ENCODE measurements around the gene IMMP2L.

The IMMP2L gene

GRCh38 chr7:111112439-111112838 lies 449.9 kb downstream of the IMMP2L start:
- H3K27ac ChIP-seq (ENCODE audit: low read depth, low read length) = no peak overlapping the region
- H3K27me3 ChIP-seq (ENCODE audit: control insufficient read depth in 5 of 5, insufficient read depth in 4 of 5, low read length in 5 of 5) = no peaks in the 10 kb centered on the region
- peaks cover 0 to 13% (median 6%) of the 10 kb centered on the region in 5 donors for H3K4me1 ChIP-seq (ENCODE audit: control insufficient read depth in 5 of 5, insufficient read depth in 5 of 5, low read length in 5 of 5)
- H3K4me3 ChIP-seq (ENCODE audit: low read depth in 1 of 5, low read length in 5 of 5) = no peak overlapping the region
- no peak overlapping the region for H3K9ac ChIP-seq (ENCODE audit: low read length in 5 of 5)
- H3K36me3 ChIP-seq (ENCODE audit: control insufficient read depth in 5 of 5, insufficient read depth in 5 of 5, low read length in 5 of 5) = no peaks in the 10 kb centered on the region
- H3K9me3 ChIP-seq (ENCODE audit: control insufficient read depth in 5 of 5, low read length in 5 of 5) = no peaks in the 10 kb centered on the region

GRCh38 chr7:111108496-111108895 lies 453.8 kb downstream of the IMMP2L start:
- Histone ChIP-seq H3K4me3 (ENCODE audit: low read depth in 1 of 5, low read length in 5 of 5) (no peak overlapping the region), H3K27me3 (ENCODE audit: control insufficient read depth in 5 of 5, insufficient read depth in 4 of 5, low read length in 5 of 5) (no peaks in the 10 kb centered on the region), H3K9ac (ENCODE audit: low read length in 5 of 5) (no peak overlapping the region), H3K9me3 (ENCODE audit: control insufficient read depth in 5 of 5, low read length in 5 of 5) (no peaks in the 10 kb centered on the region), H3K4me1 (ENCODE audit: control insufficient read depth in 5 of 5, insufficient read depth in 5 of 5, low read length in 5 of 5) (peaks cover 0 to 20% (median 9%) of the 10 kb centered on the region in 5 donors), H3K36me3 (ENCODE audit: control insufficient read depth in 5 of 5, insufficient read depth in 5 of 5, low read length in 5 of 5) (peaks cover 0 to 5% (median 0%) of the 10 kb centered on the region in 5 donors), H3K27ac (ENCODE audit: low read depth, low read length) (peak overlapping the region; percentile 45)

GRCh38 chr7:111108000-111108399 lies 454.3 kb downstream of the IMMP2L start:
- Histone ChIP-seq H3K27me3 (ENCODE audit: control insufficient read depth in 5 of 5, insufficient read depth in 4 of 5, low read length in 5 of 5) (no peaks in the 10 kb centered on the region), H3K9me3 (ENCODE audit: control insufficient read depth in 5 of 5, low read length in 5 of 5) (no peaks in the 10 kb centered on the region), H3K9ac (ENCODE audit: low read length in 5 of 5) (no peak overlapping the region), H3K4me1 (ENCODE audit: control insufficient read depth in 5 of 5, insufficient read depth in 5 of 5, low read length in 5 of 5) (peaks cover 0 to 20% (median 9%) of the 10 kb centered on the region in 5 donors), H3K27ac (ENCODE audit: low read depth, low read length) (peak overlapping the region; percentile 45), H3K4me3 (ENCODE audit: low read depth in 1 of 5, low read length in 5 of 5) (no peak overlapping the region), H3K36me3 (ENCODE audit: control insufficient read depth in 5 of 5, insufficient read depth in 5 of 5, low read length in 5 of 5) (peaks cover 0 to 5% (median 0%) of the 10 kb centered on the region in 5 donors)

- Histone ChIP-seq H3K4me1 (ENCODE audit: control insufficient read depth in 5 of 5, insufficient read depth in 5 of 5, low read length in 5 of 5) (peaks cover 0 to 20% (median 9%) of the 10 kb centered on the region in 5 donors), H3K27me3 (ENCODE audit: control insufficient read depth in 5 of 5, insufficient read depth in 4 of 5, low read length in 5 of 5) (no peaks in the 10 kb centered on the region), H3K27ac (ENCODE audit: low read depth, low read length) (peak overlapping the region; percentile 45), H3K36me3 (ENCODE audit: control insufficient read depth in 5 of 5, insufficient read depth in 5 of 5, low read length in 5 of 5) (peaks cover 0 to 5% (median 0%) of the 10 kb centered on the region in 5 donors), H3K9me3 (ENCODE audit: control insufficient read depth in 5 of 5, low read length in 5 of 5) (no peaks in the 10 kb centered on the region), H3K4me3 (ENCODE audit: low read depth in 1 of 5, low read length in 5 of 5) (no peak overlapping the region), H3K9ac (ENCODE audit: low read length in 5 of 5) (no peak overlapping the region)
Measured at GRCh38 chr7:111107579-111107978, 454.7 kb downstream of the IMMP2L start.

GRCh38 chr7:111105269-111105668 lies 457.0 kb downstream of the IMMP2L start:
- Histone ChIP-seq H3K4me1 (ENCODE audit: control insufficient read depth in 5 of 5, insufficient read depth in 5 of 5, low read length in 5 of 5) (peaks cover 0 to 20% (median 9%) of the 10 kb centered on the region in 5 donors), H3K27me3 (ENCODE audit: control insufficient read depth in 5 of 5, insufficient read depth in 4 of 5, low read length in 5 of 5) (no peaks in the 10 kb centered on the region), H3K27ac (ENCODE audit: low read depth, low read length) (no peak overlapping the region), H3K36me3 (ENCODE audit: control insufficient read depth in 5 of 5, insufficient read depth in 5 of 5, low read length in 5 of 5) (peaks cover 0 to 5% (median 0%) of the 10 kb centered on the region in 5 donors), H3K4me3 (ENCODE audit: low read depth in 1 of 5, low read length in 5 of 5) (no peak overlapping the region), H3K9me3 (ENCODE audit: control insufficient read depth in 5 of 5, low read length in 5 of 5) (no peaks in the 10 kb centered on the region), H3K9ac (ENCODE audit: low read length in 5 of 5) (no peak overlapping the region)

GRCh38 chr7:111104710-111105109 lies 457.6 kb downstream of the IMMP2L start:
- no peak overlapping the region for H3K4me3 ChIP-seq (ENCODE audit: low read depth in 1 of 5, low read length in 5 of 5)
- H3K9me3 ChIP-seq (ENCODE audit: control insufficient read depth in 5 of 5, low read length in 5 of 5) = no peaks in the 10 kb centered on the region
- H3K27me3 ChIP-seq (ENCODE audit: control insufficient read depth in 5 of 5, insufficient read depth in 4 of 5, low read length in 5 of 5) = no peaks in the 10 kb centered on the region
- no peak overlapping the region for H3K27ac ChIP-seq (ENCODE audit: low read depth, low read length)
- no peak overlapping the region for H3K9ac ChIP-seq (ENCODE audit: low read length in 5 of 5)
- peaks cover 0 to 20% (median 9%) of the 10 kb centered on the region in 5 donors for H3K4me1 ChIP-seq (ENCODE audit: control insufficient read depth in 5 of 5, insufficient read depth in 5 of 5, low read length in 5 of 5)
- H3K36me3 ChIP-seq (ENCODE audit: control insufficient read depth in 5 of 5, insufficient read depth in 5 of 5, low read length in 5 of 5) = peaks cover 0 to 5% (median 0%) of the 10 kb centered on the region in 5 donors

GRCh38 chr7:111103678-111104274 lies 458.5 kb downstream of the IMMP2L start:
- Histone ChIP-seq H3K4me1 (ENCODE audit: control insufficient read depth in 5 of 5, insufficient read depth in 5 of 5, low read length in 5 of 5) (peaks cover 0 to 20% (median 9%) of the 10 kb centered on the region in 5 donors), H3K9me3 (ENCODE audit: control insufficient read depth in 5 of 5, low read length in 5 of 5) (no peaks in the 10 kb centered on the region), H3K27me3 (ENCODE audit: control insufficient read depth in 5 of 5, insufficient read depth in 4 of 5, low read length in 5 of 5) (no peaks in the 10 kb centered on the region), H3K9ac (ENCODE audit: low read length in 5 of 5) (no peak overlapping the region), H3K27ac (ENCODE audit: low read depth, low read length) (no peak overlapping the region), H3K36me3 (ENCODE audit: control insufficient read depth in 5 of 5, insufficient read depth in 5 of 5, low read length in 5 of 5) (peaks cover 0 to 5% (median 0%) of the 10 kb centered on the region in 5 donors), H3K4me3 (ENCODE audit: low read depth in 1 of 5, low read length in 5 of 5) (no peak overlapping the region)

- Histone ChIP-seq H3K36me3 (ENCODE audit: control insufficient read depth in 5 of 5, insufficient read depth in 5 of 5, low read length in 5 of 5) (peaks cover 0 to 5% (median 0%) of the 10 kb centered on the region in 5 donors), H3K9ac (ENCODE audit: low read length in 5 of 5) (no peak overlapping the region), H3K27me3 (ENCODE audit: control insufficient read depth in 5 of 5, insufficient read depth in 4 of 5, low read length in 5 of 5) (no peaks in the 10 kb centered on the region), H3K4me3 (ENCODE audit: low read depth in 1 of 5, low read length in 5 of 5) (no peak overlapping the region), H3K27ac (ENCODE audit: low read depth, low read length) (no peak overlapping the region), H3K4me1 (ENCODE audit: control insufficient read depth in 5 of 5, insufficient read depth in 5 of 5, low read length in 5 of 5) (peaks cover 0 to 14% (median 9%) of the 10 kb centered on the region in 5 donors), H3K9me3 (ENCODE audit: control insufficient read depth in 5 of 5, low read length in 5 of 5) (no peaks in the 10 kb centered on the region)
Measured at GRCh38 chr7:111103136-111103535, 459.2 kb downstream of the IMMP2L start.

GRCh38 chr7:111101856-111102646 lies 460.2 kb downstream of the IMMP2L start:
- Histone ChIP-seq H3K9ac (ENCODE audit: low read length in 5 of 5) (no peak overlapping the region), H3K27me3 (ENCODE audit: control insufficient read depth in 5 of 5, insufficient read depth in 4 of 5, low read length in 5 of 5) (no peaks in the 10 kb centered on the region), H3K4me3 (ENCODE audit: low read depth in 1 of 5, low read length in 5 of 5) (no peak overlapping the region), H3K36me3 (ENCODE audit: control insufficient read depth in 5 of 5, insufficient read depth in 5 of 5, low read length in 5 of 5) (peaks cover 0 to 5% (median 0%) of the 10 kb centered on the region in 5 donors), H3K27ac (ENCODE audit: low read depth, low read length) (no peak overlapping the region), H3K9me3 (ENCODE audit: control insufficient read depth in 5 of 5, low read length in 5 of 5) (no peaks in the 10 kb centered on the region), H3K4me1 (ENCODE audit: control insufficient read depth in 5 of 5, insufficient read depth in 5 of 5, low read length in 5 of 5) (peaks cover 0 to 3% (median 0%) of the 10 kb centered on the region in 5 donors)

- H3K27me3 ChIP-seq (ENCODE audit: control insufficient read depth in 5 of 5, insufficient read depth in 4 of 5, low read length in 5 of 5) = no peaks in the 10 kb centered on the region
- no peak overlapping the region for H3K4me3 ChIP-seq (ENCODE audit: low read depth in 1 of 5, low read length in 5 of 5)
- H3K27ac ChIP-seq (ENCODE audit: low read depth, low read length) = no peak overlapping the region
Measured at GRCh38 chr7:111098926-111099250, 463.4 kb downstream of the IMMP2L start.

More at GRCh38 chr7:111098926-111099250, 463.4 kb downstream of the IMMP2L start:
- no peaks in the 10 kb centered on the region for H3K9me3 ChIP-seq (ENCODE audit: control insufficient read depth in 5 of 5, low read length in 5 of 5)
- H3K9ac ChIP-seq (ENCODE audit: low read length in 5 of 5) = no peak overlapping the region
- H3K36me3 ChIP-seq (ENCODE audit: control insufficient read depth in 5 of 5, insufficient read depth in 5 of 5, low read length in 5 of 5) = no peaks in the 10 kb centered on the region
- H3K4me1 ChIP-seq (ENCODE audit: control insufficient read depth in 5 of 5, insufficient read depth in 5 of 5, low read length in 5 of 5) = peaks cover 0 to 10% (median 5%) of the 10 kb centered on the region in 5 donors
